Measurements from ENCODE around the gene NUPR1. TPM values are rescaled to one million over a fixed set of nuclear protein-coding genes. Genes with fewer than 3 reads are reported as not detected.

Gene NUPR1
- total and polyA plus RNA-seq, 2 of the 13 experiments (the other 11 are each of a cell fraction or from before 2014, with no cell fraction given) = 18.0 to 25.6 TPM

DNA sequence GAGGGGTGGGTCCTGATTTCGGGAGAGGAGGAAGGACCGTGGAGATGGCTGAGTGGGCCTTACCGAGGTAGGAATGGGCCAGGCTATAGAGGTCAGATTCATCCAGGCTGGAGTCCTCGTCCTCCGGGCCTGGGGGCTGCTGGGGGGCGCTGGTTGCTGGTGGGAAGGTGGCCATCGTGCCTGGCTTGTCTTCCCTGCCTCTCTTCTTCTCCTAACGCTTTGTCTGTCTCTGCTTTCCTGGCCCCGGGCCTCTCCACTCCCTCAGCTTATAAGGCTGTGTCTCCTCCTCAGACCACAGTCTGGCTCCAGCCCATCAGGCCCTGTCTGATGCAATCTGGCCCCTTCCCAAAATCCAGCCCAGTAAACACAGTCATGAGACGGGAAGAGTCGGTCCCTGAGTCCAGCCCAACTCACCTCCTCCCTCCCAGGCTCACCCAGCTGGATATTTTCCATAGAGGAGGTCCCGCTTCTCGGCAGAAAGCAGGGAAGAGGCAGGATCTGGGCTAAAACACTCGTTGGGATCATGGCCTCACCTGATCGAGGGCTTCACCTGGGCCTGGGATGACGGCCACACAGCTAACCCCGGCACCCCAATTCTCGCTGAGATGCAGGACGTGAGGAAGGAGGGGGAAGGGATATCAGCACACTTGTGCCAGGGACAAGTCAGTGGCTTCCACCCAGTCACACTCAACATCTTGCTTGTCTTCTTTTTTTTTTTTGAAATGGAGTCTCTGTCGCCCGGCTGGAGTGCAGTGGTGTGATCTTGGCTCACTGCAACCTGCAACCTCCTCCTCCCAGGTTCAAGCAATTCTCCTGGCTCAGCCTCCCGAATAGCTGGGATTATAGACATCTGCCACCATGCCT, at the start of gene NUPR1 (continued):
- TF ChIP-seq MEIS1 (CRISPR knock-in tag; IDR thresholded peaks at IDR 0.05; ENCODE audit: borderline replicate concordance) (no peak), ELF1 (CRISPR knock-in tag; IDR thresholded peaks at IDR 0.05) (0 out of 2 replicates have a peak, but pooled peaks have one; percentile 34), PCBP2 (optimal IDR thresholded peaks at IDR 0.05; ENCODE audit: low read depth, low read length, poor library complexity, severe bottlenecking) (no peak), ZNF256 (CRISPR knock-in tag; conservative IDR thresholded peaks at IDR 0.05) (no peak), ZNF674 (CRISPR knock-in tag; IDR thresholded peaks at IDR 0.05; ENCODE audit: low read depth) (0 out of 2 replicates have a peak, but pooled peaks have one; percentile 59), DPF2 (CRISPR knock-in tag; IDR thresholded peaks at IDR 0.05; ENCODE audit: borderline replicate concordance, low read depth) (no peak), REPIN1 (CRISPR knock-in tag; IDR thresholded peaks at IDR 0.05; ENCODE audit: borderline replicate concordance, low read depth) (peak; percentile 84), PRPF4 (IDR thresholded peaks at IDR 0.05; ENCODE audit: low read depth, low read length, poor library complexity, severe bottlenecking) (no peak), ZNF546 (CRISPR knock-in tag; conservative IDR thresholded peaks at IDR 0.05) (0 out of 2 replicates have a peak, but pooled peaks have one; percentile 54), ZC3H13 (CRISPR knock-in tag; IDR thresholded peaks at IDR 0.05) (no peak), KAT2B (IDR thresholded peaks at IDR 0.05; ENCODE audit: borderline replicate concordance, low read depth, low read length) (no peak), ZBTB1 (CRISPR knock-in tag; IDR thresholded peaks at IDR 0.05; ENCODE audit: borderline replicate concordance) (no peak), HNRNPL (IDR thresholded peaks at IDR 0.05; ENCODE audit: low read depth, low read length) (no peak), ZKSCAN1 (IDR thresholded peaks at IDR 0.05; ENCODE audit: low read length) (no peak), RBAK (CRISPR knock-in tag; IDR thresholded peaks at IDR 0.05) (no peak), ZNF234 (CRISPR knock-in tag; conservative IDR thresholded peaks at IDR 0.05) (no peak; the same call in 1 of the 2 replicates), SP5 (CRISPR knock-in tag; IDR thresholded peaks at IDR 0.05; ENCODE audit: borderline replicate concordance, low read depth) (peak; percentile 54; the same call in 1 of the 2 replicates), ZNF780A (CRISPR knock-in tag; IDR thresholded peaks at IDR 0.05) (no peak), SMC3 (IDR thresholded peaks at IDR 0.05; ENCODE audit: low read length) (no peak)
- TF ChIP-seq, protein P1, sequence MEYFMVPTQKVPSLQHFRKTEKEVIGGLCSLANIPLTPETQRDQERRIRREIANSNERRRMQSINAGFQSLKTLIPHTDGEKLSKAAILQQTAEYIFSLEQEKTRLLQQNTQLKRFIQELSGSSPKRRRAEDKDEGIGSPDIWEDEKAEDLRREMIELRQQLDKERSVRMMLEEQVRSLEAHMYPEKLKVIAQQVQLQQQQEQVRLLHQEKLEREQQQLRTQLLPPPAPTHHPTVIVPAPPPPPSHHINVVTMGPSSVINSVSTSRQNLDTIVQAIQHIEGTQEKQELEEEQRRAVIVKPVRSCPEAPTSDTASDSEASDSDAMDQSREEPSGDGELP (IDR thresholded peaks at IDR 0.05; ENCODE audit: borderline replicate concordance, low read depth) = peak; percentile 73; the same call in 1 of the 2 replicates
- TF ChIP-seq, protein P2, sequence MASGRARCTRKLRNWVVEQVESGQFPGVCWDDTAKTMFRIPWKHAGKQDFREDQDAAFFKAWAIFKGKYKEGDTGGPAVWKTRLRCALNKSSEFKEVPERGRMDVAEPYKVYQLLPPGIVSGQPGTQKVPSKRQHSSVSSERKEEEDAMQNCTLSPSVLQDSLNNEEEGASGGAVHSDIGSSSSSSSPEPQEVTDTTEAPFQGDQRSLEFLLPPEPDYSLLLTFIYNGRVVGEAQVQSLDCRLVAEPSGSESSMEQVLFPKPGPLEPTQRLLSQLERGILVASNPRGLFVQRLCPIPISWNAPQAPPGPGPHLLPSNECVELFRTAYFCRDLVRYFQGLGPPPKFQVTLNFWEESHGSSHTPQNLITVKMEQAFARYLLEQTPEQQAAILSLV (CRISPR knock-in tag; IDR thresholded peaks at IDR 0.05; ENCODE audit: borderline replicate concordance) = peak; percentile 67; the same call in 1 of the 2 replicates
- TF ChIP-seq, protein P3, sequence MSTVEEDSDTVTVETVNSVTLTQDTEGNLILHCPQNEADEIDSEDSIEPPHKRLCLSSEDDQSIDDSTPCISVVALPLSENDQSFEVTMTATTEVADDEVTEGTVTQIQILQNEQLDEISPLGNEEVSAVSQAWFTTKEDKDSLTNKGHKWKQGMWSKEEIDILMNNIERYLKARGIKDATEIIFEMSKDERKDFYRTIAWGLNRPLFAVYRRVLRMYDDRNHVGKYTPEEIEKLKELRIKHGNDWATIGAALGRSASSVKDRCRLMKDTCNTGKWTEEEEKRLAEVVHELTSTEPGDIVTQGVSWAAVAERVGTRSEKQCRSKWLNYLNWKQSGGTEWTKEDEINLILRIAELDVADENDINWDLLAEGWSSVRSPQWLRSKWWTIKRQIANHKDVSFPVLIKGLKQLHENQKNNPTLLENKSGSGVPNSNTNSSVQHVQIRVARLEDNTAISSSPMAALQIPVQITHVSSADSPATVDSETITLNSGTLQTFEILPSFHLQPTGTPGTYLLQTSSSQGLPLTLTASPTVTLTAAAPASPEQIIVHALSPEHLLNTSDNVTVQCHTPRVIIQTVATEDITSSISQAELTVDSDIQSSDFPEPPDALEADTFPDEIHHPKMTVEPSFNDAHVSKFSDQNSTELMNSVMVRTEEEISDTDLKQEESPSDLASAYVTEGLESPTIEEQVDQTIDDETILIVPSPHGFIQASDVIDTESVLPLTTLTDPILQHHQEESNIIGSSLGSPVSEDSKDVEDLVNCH (CRISPR knock-in tag; IDR thresholded peaks at IDR 0.05) = no peak
